Pons (tissue), 1 donor: ENCODE measurements around the gene ADCK2.
"Not testable (repeated sequence)": the region's sequence is repeated elsewhere in the genome, so short reads cannot be mapped to it uniquely, and the experiment has no call there.

ENCODE experiments used
- DNase-seq: peaks from one replicate; pipeline ENCODE4 v3.0.0-alpha.2; 2016; ENCODE audit warnings: low spot score

ADCK2 gene, protein sequence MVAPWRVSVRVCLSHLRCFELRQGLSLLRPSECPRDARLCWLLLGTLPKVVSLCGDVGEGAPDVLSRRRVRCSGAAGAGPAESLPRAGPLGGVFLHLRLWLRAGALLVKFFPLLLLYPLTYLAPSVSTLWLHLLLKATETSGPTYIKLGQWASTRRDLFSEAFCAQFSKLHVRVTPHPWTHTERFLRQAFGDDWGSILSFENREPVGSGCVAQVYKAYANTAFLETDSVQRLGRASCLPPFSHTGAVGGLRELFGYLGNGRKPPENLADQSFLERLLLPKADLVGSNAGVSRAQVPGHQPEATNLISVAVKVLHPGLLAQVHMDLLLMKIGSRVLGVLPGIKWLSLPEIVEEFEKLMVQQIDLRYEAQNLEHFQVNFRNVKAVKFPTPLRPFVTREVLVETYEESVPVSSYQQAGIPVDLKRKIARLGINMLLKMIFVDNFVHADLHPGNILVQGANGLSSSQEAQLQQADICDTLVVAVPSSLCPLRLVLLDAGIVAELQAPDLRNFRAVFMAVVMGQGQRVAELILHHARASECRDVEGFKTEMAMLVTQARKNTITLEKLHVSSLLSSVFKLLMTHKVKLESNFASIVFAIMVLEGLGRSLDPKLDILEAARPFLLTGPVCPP

DNA sequence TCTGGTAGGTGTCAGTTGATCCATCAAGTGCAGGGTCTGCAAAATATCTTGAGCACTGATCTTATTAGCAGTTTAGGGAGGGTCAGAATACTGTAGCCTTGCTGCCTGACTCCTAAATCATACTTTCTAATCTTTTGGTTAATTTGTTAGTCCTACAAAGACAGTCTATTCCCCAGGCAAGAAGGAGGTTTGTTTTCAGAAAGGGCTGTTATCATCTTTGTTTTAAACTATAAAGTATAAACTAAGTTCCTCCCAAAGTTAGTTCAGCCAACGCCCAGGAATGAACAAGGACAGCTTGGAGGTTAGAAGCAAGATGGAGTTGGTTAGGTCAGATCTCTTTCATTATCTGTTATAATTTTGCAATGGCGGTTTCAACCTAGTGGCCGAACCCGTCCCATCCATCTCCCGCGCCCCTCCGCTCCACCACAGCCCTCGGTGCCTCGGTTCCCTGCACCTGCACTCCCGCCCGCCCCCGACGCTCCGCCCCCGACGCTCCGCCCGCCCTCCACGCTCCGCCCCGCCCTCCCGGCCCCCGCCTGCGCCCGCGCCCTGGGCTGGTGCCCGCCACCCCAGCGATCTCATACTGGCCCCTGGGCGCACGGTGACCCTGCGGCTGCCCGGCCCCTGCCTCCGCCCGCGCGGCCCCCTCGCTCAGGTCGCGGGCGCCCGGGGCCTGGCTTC is at the start of gene ADCK2:
Gene ADCK2 (plus strand): TSS at position 564 of the 681 bp plus-strand sequence. CDS start 386 bp downstream, outside the sequence.
- DNase-seq, result peak; percentile 25

DNA sequence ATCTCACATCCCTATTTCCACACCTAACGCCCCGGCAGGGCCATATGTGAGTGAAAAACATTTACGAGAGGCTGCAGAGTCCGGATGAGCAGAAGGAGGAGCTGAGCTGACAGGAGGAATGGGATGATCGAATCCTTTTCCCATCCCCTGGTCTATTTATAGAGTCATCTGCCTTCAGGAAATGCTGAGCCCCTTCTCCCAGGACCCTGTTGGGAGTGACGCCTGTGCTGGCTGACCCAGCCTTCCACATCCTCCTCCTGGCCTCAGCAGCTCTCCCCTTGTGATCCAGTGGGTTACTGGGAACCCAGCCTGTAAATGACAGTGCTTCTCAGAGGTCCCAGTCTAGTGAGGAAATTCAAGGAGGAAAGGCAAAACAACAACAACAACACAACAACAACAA is 48.8 kb upstream of the ADCK2 start:
- DNase-seq, result no peak

GRCh38 chr7:140624392-140625191 is 48.2 kb upstream of the ADCK2 start:
- no peak for DNase-seq

- DNase-seq, result not testable (repeated sequence)
Measured at GRCh38 chr7:140625192-140625558, 47.6 kb upstream of the ADCK2 start.

DNA sequence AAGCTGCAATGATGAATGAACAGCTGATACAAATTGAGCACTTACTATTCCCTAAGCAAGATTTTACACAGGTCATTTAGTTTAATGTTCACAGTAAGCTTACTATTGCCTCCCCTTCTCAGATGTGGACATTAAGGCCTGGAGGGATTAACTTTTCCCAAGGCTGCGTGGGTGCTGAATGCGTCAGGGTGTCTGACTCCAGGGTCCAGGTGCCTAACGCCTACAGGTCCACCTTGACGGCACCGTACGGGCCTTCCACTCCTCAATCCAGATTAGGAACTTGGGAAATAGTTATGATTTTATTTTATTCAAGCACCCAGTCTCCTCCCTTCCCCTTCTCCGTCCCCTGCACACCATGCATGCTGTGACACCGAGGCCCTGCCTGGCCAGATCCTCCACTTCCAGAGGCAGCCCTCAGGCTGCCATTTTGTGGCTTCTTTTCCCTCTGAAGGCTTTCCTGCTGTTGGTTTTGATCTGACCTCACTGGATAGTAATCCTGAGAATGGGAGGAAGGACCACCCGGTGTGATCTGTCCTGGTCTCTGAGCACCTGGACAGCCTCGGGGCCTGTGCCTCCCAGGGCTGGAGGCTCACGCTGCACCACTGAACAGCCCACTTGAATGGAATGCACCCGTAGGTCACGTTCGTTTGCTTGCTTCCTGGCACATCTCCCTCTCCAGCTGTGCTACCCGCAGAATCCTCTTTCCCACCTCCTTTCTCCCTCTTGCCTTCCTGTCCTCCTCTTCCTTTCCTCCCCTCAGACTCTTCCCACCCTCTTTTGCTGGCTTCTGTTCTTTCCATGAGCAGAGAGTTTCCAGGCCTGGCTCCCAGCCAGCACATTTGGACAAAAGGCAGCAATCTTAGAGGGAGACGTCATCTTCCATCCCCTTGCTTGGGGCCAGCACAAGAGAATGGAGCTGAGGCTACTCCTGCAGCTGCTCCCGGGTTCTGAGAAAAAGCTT is 46.6 kb upstream of the ADCK2 start:
- DNase-seq, result peak; percentile 76

- no peak for DNase-seq
Measured at GRCh38 chr7:140631021-140631420, 41.7 kb upstream of the ADCK2 start.

GRCh38 chr7:140631602-140632001 is 41.1 kb upstream of the ADCK2 start:
- DNase-seq, result no peak

DNA sequence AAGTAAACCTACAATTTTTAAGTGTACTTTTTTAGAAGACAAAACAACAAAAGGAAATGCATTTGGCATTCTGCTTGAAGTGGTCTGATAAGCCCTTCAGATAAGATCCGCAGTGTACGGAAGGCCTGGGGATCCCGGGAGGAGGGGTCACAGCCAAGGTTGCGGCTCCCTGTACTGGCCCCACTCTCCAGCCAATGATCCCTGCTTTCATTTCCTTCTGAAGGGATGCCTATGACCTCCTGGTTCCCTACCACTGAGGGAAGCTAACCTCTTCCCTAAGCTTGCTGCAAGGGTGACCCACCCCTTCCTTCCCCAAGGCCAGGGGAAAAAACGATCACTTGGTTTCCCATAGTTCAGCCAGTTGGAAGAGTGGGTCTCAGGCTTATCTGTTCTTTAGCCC is 37.4 kb upstream of the ADCK2 start:
- DNase-seq, result no peak

GRCh38 chr7:140635816-140636215 is 36.9 kb upstream of the ADCK2 start:
- DNase-seq, result peak; percentile 37

- DNase-seq, result no peak
Measured at GRCh38 chr7:140637400-140637799, 35.3 kb upstream of the ADCK2 start.

DNA sequence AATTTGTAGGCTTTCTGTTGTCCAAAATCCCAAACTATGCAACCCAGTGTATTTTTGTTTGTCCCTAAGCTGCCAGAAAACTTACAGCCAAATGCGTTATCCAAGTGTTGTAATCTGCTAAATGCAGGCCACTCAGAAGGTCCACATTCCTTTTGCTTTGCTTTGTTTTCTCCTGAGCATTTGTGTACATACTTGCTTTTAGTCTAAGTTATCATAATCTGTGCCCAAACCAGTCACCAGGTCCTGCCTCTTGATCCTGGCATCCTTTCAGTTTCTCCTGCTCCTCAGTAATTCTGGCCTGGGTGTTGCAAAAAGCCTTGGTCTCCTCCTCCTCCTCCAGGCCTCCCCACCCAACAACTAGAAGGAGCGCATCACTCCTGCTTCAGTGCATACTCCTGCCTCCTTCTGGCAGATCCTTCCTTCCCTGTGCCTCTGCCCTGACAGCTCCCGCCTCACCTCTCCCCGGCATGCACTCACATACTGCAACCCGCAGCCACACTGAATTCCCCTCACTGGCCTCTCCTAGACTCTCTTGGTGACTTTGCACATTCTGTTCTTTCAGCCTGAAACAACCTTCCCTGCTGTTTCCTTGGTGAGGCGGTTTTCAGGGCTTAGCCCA is 34.5 kb upstream of the ADCK2 start:
- DNase-seq, result no peak

GRCh38 chr7:140639366-140640053 is 33.2 kb upstream of the ADCK2 start:
- DNase-seq, result no peak

- DNase-seq, result no peak
Measured at GRCh38 chr7:140640060-140640637, 32.6 kb upstream of the ADCK2 start.

- peak; percentile 64 for DNase-seq
Measured at GRCh38 chr7:140640727-140641523, 31.8 kb upstream of the ADCK2 start, which contains the start of gene DENND2A. Gene DENND2A, minus strand, starts transcription at chr7:140640813. Its CDS starts 38,416 bp downstream, at chr7:140602397.

DNA sequence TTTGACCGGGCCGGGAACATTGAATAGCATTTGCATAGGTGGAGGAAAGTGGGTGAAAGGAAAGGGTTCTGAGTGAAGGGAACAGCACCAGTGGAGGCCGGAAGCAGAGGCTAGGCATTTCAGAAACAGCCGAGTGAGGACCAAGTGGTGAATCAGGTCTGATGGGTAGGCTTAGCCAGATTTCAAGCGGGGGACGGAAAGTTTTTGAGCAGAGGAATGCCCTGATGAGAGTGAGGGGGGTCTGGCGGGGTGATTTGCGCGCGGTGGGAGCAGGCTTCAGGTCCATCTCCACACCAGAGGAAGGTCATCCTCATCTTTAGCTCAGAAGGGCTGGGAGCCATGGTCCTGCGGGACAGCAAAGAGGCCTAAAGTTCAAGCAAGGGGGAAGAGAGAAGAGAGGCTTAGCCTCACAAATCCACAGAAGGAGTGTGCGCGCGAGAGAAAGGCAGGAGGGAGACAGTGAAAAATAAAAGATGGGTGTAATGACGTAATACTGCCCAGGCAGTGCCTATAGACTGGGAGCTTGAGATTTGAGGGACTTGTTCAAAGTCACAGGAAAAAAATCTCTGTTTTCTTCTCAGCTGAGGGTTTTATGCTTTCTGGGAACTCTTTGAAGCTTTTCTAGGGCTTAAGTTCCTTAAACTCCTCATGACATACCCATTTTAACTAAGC is 31.1 kb upstream of the ADCK2 start:
- no peak for DNase-seq

GRCh38 chr7:140643416-140643815 is 29.3 kb upstream of the ADCK2 start:
- no peak for DNase-seq

DNA sequence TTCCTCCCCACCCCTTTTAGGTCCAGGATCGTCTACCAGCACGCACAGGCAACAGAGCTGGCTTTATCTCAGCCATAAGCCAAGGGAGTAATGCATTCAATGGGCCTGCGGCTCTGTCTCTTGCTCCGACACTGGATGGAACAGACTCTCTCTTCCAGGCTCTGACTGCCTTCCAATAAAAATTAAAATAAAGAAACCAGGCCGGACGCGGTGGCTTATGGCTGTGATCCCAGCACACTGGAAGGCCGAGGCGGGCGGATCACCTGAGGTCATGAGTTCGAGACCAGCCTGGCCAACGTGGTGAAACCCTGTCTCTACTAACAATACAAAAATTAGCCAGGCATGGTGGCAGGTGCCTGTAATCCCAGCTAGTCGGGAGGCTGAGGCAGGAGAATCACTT is 28.0 kb upstream of the ADCK2 start:
- DNase-seq, result not testable (repeated sequence)
